Fibroblast of the aortic adventitia (primary cell): ENCODE measurements around the gene HBS1L. TPM values are rescaled to one million over a fixed set of nuclear protein-coding genes. Genes with fewer than 3 reads are reported as not detected.
A peak's percentile ranks its signal among the peaks of the same experiment; 100 is the strongest.

ENCODE experiments used
- DNase-seq: peaks from one replicate; pipeline ENCODE4 v3.0.0-alpha.2; 2010; ENCODE audit warnings: low read depth
- H3K4me3 ChIP-seq: 2 replicates; pipeline ENCODE4 v1.5.1; 2011; ENCODE audit warnings: low read depth, mild to moderate bottlenecking, control low read depth, low read length, moderate library complexity
- total RNA-seq: library from RNA; depleted of rRNA; stranded (reverse); fragments of >200 nt; gene quantifications from 2 replicates; pipeline ENCODE4 v1.2.3, GENCODE V29; 2012; ENCODE audit warnings: low replicate concordance
- TF ChIP-seq, protein P1 (sequence below): IDR thresholded peaks from 2 replicates; pipeline ENCODE4 v1.5.1; 2011; ENCODE audit warnings: mild to moderate bottlenecking, low read length, control low read depth, inconsistent platforms; ENCODE audit not compliant: insufficient read depth

The HBS1L gene
- total RNA-seq, 1 donor, result 141 TPM

DNA sequence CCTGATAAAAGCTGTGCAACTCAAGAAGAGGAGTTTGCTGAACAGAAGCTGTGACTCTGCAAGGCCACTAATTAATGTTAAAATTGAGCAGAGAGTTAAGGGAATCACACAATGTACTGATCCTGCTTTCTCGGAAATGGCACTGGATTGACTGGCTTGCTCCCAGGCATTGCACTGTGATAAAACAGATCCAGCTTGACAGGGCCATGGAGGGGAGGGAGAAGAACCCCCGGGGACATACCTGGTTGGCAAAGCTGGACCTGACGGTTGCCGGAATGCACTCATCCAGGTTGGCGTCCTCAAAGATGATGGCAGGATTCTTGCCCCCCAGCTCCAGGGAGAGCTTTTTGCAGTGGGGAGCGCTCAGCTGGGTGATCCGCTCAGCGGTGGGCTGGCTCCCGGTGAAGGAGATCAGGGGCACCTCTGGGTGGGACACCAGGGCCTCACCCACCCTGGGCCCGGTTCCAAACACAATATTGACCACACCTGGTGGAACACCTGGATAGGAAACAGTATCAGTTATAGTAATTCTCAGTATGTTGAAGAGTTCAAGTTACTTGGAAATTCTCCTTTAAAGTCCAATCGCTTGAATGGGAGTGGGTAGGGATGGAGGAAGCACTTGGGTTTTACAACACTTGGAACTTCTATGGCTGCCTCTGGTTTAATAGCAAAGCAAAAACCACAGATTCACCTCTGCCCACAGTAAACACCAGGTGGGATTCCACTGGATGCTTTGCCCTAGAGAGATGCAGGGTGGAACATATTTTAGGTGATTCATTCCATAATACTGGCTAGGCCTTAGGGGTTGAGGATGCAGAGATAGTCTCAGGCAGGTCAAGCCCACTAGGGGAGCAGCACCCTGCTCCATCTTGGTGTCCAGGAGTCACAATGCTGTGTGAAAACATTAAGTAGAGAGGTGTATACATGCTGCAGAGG is 121.8 kb downstream of the HBS1L start:
- no peak overlapping the region for H3K4me3 ChIP-seq
- DNase-seq, result no peak
- TF ChIP-seq, protein P1, sequence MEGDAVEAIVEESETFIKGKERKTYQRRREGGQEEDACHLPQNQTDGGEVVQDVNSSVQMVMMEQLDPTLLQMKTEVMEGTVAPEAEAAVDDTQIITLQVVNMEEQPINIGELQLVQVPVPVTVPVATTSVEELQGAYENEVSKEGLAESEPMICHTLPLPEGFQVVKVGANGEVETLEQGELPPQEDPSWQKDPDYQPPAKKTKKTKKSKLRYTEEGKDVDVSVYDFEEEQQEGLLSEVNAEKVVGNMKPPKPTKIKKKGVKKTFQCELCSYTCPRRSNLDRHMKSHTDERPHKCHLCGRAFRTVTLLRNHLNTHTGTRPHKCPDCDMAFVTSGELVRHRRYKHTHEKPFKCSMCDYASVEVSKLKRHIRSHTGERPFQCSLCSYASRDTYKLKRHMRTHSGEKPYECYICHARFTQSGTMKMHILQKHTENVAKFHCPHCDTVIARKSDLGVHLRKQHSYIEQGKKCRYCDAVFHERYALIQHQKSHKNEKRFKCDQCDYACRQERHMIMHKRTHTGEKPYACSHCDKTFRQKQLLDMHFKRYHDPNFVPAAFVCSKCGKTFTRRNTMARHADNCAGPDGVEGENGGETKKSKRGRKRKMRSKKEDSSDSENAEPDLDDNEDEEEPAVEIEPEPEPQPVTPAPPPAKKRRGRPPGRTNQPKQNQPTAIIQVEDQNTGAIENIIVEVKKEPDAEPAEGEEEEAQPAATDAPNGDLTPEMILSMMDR, result no peak

DNA sequence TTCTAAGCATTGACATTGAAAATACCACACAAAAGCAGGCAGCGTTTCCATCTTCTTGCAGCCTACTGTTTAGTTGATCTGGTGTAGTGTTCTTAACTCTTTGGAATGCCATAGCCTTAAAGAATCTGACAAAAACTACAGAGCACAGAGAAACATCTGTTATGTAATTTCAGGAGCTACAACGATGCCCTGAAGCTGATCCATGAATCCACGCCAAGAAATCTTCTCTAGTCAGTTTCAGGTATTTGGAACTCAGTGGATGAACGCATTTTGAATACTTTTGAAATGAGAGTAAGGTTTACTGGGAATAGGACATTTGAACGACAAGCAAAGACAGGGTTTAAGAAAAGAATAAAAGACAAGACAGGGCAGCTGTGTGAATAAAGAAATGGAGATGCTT is 122.5 kb downstream of the HBS1L start:
- TF ChIP-seq, protein P1, result no peak
- H3K4me3 ChIP-seq, result no peak overlapping the region
- no peak for DNase-seq

DNA sequence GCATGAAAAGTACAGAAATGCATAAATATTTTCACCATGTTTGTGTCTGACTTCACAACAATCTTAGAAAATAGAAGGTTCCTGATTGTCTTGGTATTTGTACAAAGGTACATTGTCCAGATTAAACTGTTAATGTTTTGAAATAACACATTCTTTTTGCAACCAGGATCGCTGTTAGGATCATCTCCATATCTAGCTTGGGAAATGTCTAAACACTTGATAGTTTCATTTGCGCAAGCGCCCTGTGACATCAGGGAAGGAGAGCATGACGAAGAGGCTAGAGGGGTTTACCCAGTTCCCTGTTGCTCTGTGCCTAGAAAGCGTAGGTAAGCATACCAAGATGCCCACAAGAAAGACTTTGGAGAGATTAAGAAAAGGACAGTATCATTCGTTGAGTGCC is 124.2 kb downstream of the HBS1L start:
- no peak for DNase-seq
- no peak overlapping the region for H3K4me3 ChIP-seq
- TF ChIP-seq, protein P1, result no peak

DNA sequence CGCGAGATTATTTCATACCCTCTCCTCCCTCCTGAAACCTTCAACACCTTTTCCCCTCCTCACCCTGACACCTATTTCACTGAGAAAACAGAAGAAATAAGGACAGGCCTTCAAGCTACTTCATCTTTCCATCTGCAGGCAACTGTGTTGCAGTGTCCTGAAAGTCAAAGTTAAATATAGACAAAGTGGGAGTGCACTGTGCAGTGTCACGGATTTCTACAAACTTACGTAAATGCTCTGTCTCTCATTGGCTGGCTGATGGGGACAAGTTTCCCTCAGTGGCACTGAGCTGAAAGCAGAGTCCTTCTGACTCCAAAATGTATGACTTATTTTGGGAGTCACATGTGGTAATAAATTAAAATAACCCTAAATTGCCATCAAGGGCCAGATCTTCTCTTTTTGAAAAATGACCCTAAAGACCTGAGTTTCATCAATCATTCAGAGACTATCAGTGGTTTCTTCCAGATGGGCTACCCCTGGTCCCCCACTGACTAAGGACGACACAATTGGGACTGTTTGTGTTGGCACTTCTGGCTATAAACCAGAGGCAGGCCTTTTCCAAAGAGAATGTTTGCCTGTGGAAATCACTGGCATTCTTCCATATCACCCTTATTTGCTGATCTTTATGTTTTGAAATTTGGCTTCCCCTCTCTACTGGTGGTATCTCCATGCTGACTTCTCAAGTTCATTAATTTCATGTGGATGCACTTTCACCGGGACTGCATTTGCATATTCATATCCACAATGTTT is 126.3 kb downstream of the HBS1L start:
- peak; percentile 30 for DNase-seq
- TF ChIP-seq, protein P1, result no peak
- no peak overlapping the region for H3K4me3 ChIP-seq

DNA sequence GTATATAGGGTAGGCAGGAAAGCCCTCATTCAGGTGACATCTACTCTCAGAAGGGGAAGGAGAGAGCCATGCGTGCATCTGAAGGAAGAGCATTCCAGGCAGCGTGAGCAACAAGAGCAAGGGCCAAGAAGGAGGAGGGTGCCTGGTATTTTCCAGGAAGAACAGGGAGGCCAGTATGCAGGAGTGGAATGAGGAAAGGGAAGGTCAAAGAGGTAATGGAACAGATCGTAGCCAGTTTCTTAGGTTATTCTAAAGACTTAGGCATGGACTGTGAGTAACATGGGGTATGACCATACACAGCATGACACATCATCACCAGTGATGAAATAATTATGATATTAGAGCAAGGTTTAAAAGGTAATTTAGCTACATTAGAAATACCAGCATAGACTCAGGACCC is 128.8 kb downstream of the HBS1L start:
- TF ChIP-seq, protein P1, result no peak
- no peak overlapping the region for H3K4me3 ChIP-seq
- DNase-seq, result peak; percentile 76

DNA sequence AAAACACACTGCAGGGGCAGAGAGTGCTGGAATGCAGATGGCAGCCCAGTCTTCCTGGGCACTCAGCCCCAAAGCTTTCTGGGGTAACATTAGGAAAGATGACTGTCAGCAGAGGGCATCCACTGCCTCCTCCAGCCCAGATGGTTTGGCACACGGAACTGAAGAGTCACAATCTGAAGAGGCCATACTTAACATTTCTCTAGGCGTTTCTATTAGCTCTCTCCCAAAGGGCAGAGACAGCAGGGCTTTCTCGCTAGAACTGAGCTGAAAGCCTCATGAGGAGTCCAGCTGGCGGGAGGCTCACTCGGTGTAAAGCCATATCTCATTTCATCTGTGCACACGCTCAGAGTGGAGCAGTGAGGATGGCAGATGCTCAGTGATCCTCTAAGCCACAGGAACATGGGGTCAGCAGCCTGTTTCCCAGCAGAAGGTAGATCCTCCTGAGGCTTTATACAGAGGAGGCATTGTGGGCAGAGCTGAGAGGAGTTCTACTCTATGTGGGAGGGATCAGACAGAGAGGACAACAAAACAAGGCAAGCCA is 132.8 kb downstream of the HBS1L start:
- H3K4me3 ChIP-seq, result no peak overlapping the region
- peak; percentile 24 for DNase-seq
- TF ChIP-seq, protein P1, result no peak
